Activated T-cell treated with anti-CD3 and anti-CD28 coated beads, Interleukin-2, amount 50 U/mL, for 1 hour (primary cell): ENCODE data around the gene RBM4B.
"Not testable (repeated sequence)": the region's sequence is repeated elsewhere in the genome, so short reads cannot be mapped to it uniquely, and the experiment has no call there.

ENCODE experiments used
- DNase-seq: peaks from one replicate; pipeline ENCODE4 v3.0.0-alpha.2; 2020

The RBM4B gene

GRCh38 chr11:66677599-66678375 is at the start of gene RBM4B:
Gene RBM4B, minus strand, starts transcription at chr11:66677887. Its CDS starts 808 bp downstream, at chr11:66677079.
- peak; percentile 96 for DNase-seq

- no peak for DNase-seq
Observed at GRCh38 chr11:66725647-66726046, 48.0 kb upstream of the RBM4B start.

GRCh38 chr11:66725114-66725513 is 47.4 kb upstream of the RBM4B start:
- no peak for DNase-seq

GRCh38 chr11:66724167-66724566 is 46.5 kb upstream of the RBM4B start:
- DNase-seq, result not testable (repeated sequence)

- DNase-seq, result no peak
Observed at GRCh38 chr11:66723693-66724092, 46.0 kb upstream of the RBM4B start.

- DNase-seq, result no peak
Observed at GRCh38 chr11:66722745-66723651, 45.3 kb upstream of the RBM4B start.

- no peak for DNase-seq
Observed at GRCh38 chr11:66721939-66722338, 44.3 kb upstream of the RBM4B start.

GRCh38 chr11:66720899-66721470 is 43.3 kb upstream of the RBM4B start:
- DNase-seq, result no peak

GRCh38 chr11:66720223-66720898 is 42.7 kb upstream of the RBM4B start:
- DNase-seq, result no peak

- no peak for DNase-seq
Observed at GRCh38 chr11:66719111-66719872, 41.6 kb upstream of the RBM4B start.

- DNase-seq, result no peak
Observed at GRCh38 chr11:66718320-66718971, 40.8 kb upstream of the RBM4B start.

- no peak for DNase-seq
Observed at GRCh38 chr11:66717925-66718319, 40.2 kb upstream of the RBM4B start.

GRCh38 chr11:66716996-66717395 is 39.3 kb upstream of the RBM4B start:
- no peak for DNase-seq

GRCh38 chr11:66715346-66716085 is 37.8 kb upstream of the RBM4B start:
- no peak for DNase-seq

GRCh38 chr11:66713746-66714480 is 36.2 kb upstream of the RBM4B start:
- no peak for DNase-seq

GRCh38 chr11:66710384-66710930 is 32.8 kb upstream of the RBM4B start:
- DNase-seq, result no peak

- DNase-seq, result no peak
Observed at GRCh38 chr11:66708701-66709100, 31.0 kb upstream of the RBM4B start.

GRCh38 chr11:66708094-66708493 is 30.4 kb upstream of the RBM4B start:
- DNase-seq, result no peak

GRCh38 chr11:66707486-66707885 is 29.8 kb upstream of the RBM4B start:
- DNase-seq, result no peak

- DNase-seq, result no peak
Observed at GRCh38 chr11:66706989-66707388, 29.3 kb upstream of the RBM4B start.
